Activated CD8-positive, alpha-beta memory T cell treated with anti-CD3 and anti-CD28 coated beads, Interleukin-2, amount 10 ng/mL, durations not matched to agents 7 days and 5 days (primary cell): Measurements from ENCODE around the gene IKZF1. TPM values are rescaled to one million over a fixed set of nuclear protein-coding genes. Genes with fewer than 3 reads are reported as not detected.

Experiments
- ATAC-seq: fragments of 150-1000 bp; cut with Tn5 transposase; one replicate; pipeline ENCODE4 v1.10.0; 2021; ENCODE audit warnings: moderate library complexity
- CTCF ChIA-PET: fragments of 350-600 bp; sonication (Branson Sonifier 250); formaldehyde crosslinking; loops from one replicate; lab custom pipeline; 2021; ENCODE audit warnings: antibody characterized with exemption; lab: Charles Lee
- DNase-seq: peaks from one replicate; pipeline ENCODE4 v3.0.0-alpha.2; 2020
- H3K27ac Mint-ChIP-seq: one replicate; pipeline ENCODE4 v1.8.0; 2021; ENCODE audit warnings: mild to moderate bottlenecking, mixed read lengths
- H3K27me3 Mint-ChIP-seq: one replicate; pipeline ENCODE4 v1.8.0; 2021; ENCODE audit warnings: mixed read lengths
- H3K36me3 Mint-ChIP-seq: one replicate; pipeline ENCODE4 v1.8.0; 2021; ENCODE audit warnings: mild to moderate bottlenecking, mixed read lengths
- H3K4me1 Mint-ChIP-seq: one replicate; pipeline ENCODE4 v1.8.0; 2021; ENCODE audit warnings: mixed read lengths
- H3K4me3 Mint-ChIP-seq: one replicate; pipeline ENCODE4 v1.8.0; 2021; ENCODE audit warnings: mild to moderate bottlenecking, moderate library complexity, mixed read lengths
- H3K9me3 Mint-ChIP-seq: one replicate; pipeline ENCODE4 v1.8.0; 2022; ENCODE audit warnings: low read depth, mixed read lengths
- total RNA-seq, 2 experiments: library from RNA; stranded (reverse); gene quantifications; one replicate each; pipeline ENCODE4 v1.2.3, GENCODE V29; 2021

The IKZF1 gene
- total RNA-seq, 2 experiments from 2014 or later: 348 to 374 TPM

DNA sequence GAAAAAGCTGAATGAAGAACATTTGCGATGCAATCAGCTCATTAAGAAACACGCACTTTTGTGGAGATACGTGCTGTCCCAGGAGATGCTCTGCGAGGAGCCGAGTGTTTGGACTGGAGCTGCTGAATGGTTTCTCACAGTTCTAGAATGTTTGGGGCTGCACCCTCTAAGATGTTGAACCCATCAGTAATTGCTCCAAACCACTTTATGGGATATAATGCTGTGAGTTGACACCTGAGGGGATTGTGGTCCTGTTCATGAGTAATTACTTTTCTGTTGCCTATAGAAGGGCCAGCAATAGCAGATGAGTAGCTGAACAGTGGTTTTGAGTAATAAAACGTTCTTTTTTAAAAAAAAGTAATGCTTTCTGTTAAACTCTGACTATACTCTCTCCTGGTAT is 63.1 kb downstream of the IKZF1 start:
- Mint-ChIP-seq H3K27me3 (no peaks in the 10 kb centered on the region), H3K4me1 (peaks cover 95% of the 10 kb centered on the region), H3K4me3 (peak overlapping the region; percentile 58), H3K9me3 (no peaks in the 10 kb centered on the region), H3K27ac (peak overlapping the region; percentile 85), H3K36me3 (peaks cover 81% of the 10 kb centered on the region)
- ATAC-seq: peak; percentile 29
- CTCF ChIA-PET: interaction anchor here (1.0 to 12.2 kb wide), 22 partner anchors 9 to 275 kb away, joined by 3 to 207 read pairs (median 7); partner anchors contain the start of gene ZPBP
- DNase-seq: no peak

GRCh38 chr7:50368366-50368765 is 63.9 kb downstream of the IKZF1 start:
- CTCF ChIA-PET: interaction anchor here (0.7 to 12.2 kb wide), 27 partner anchors 10 to 276 kb away, joined by 3 to 207 read pairs (median 5); partner anchors contain the start of gene ZPBP
- no peak for DNase-seq
- peaks cover 95% of the 10 kb centered on the region for H3K4me1 Mint-ChIP-seq
- H3K27ac Mint-ChIP-seq: peak overlapping the region; percentile 85
- H3K4me3 Mint-ChIP-seq: peak overlapping the region; percentile 58
- ATAC-seq: peak; percentile 26
- H3K9me3 Mint-ChIP-seq: no peaks in the 10 kb centered on the region
- H3K27me3 Mint-ChIP-seq: no peaks in the 10 kb centered on the region
- peaks cover 81% of the 10 kb centered on the region for H3K36me3 Mint-ChIP-seq

DNA sequence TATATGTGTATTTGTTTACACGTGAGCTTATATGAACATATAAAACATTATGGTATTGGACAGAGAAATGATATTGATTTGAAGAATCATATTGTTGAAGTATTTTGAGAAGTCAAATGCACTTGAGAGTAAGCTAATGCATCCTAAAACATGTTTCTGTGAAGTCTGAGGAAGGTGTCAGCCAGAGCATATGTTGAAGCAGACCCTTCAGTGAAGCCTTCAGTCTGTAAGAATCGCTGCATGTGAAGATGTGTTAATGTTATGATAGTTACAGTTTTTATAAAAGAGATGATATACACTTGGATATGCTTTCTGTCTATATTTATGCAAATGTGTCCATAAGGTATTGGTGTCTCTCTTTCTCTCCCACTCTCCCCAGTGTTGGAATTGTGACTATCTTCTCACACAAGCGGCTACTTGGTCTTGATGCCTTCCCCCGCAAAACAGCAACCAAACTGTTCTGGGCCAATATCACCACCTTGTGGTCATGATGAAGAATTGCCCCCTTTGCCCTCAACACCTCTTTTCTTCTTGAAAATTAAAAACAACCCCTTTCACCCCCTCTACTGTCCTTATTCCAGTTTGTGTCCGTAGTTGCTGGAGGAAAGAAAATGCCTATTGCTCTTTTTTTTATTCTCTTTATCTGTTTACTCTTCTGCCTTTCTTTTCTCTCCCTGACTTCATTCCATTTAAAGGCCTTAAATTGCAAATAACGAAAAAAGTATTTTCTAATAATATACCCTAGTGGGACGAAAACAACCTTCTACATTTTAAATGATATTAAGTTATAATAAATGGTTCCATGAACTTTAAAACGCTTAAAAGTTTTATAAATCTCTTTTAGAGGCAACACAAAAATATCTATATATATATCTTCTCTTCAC is 64.9 kb downstream of the IKZF1 start:
- H3K36me3 Mint-ChIP-seq: peaks cover 83% of the 10 kb centered on the region
- ATAC-seq: peak; percentile 20
- CTCF ChIA-PET: interaction anchor here (0.7 to 12.2 kb wide), 25 partner anchors 10 to 277 kb away, joined by 3 to 207 read pairs (median 7); partner anchors contain the start of gene ZPBP
- no peaks in the 10 kb centered on the region for H3K9me3 Mint-ChIP-seq
- H3K27ac Mint-ChIP-seq: peak overlapping the region; percentile 85
- H3K4me1 Mint-ChIP-seq: peaks cover 94% of the 10 kb centered on the region
- H3K4me3 Mint-ChIP-seq: peak overlapping the region; percentile 18
- no peaks in the 10 kb centered on the region for H3K27me3 Mint-ChIP-seq
- peak; percentile 73 for DNase-seq

DNA sequence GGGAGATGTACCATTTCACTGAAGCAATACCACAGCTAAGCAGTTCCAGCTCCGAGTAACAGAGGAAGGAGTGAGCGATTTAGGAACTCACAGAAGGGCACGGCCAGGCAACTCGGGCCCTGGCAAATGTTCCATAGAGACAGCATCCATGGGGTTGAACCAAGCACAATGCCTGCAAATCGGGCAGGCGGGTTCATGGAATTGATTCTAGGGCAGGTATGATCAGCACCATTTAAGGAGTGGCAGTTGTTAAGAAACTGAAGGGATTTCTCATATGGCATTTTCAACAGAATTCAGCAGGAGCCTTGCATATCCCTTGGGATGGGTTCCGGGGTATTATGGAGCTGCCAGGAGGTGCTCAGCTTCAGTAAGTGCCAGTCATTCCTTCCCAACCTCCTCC is 66.4 kb downstream of the IKZF1 start:
- no peaks in the 10 kb centered on the region for H3K27me3 Mint-ChIP-seq
- H3K4me3 Mint-ChIP-seq: no peak overlapping the region
- DNase-seq: no peak

GRCh38 chr7:50371551-50372021 is 67.1 kb downstream of the IKZF1 start:
- Mint-ChIP-seq H3K27ac (peak overlapping the region; percentile 82), H3K4me3 (no peak overlapping the region), H3K27me3 (no peaks in the 10 kb centered on the region), H3K36me3 (peaks cover 81% of the 10 kb centered on the region), H3K4me1 (peaks cover 88% of the 10 kb centered on the region), H3K9me3 (no peaks in the 10 kb centered on the region)
- ATAC-seq (no peak), DNase-seq (no peak)
- CTCF ChIA-PET: interaction anchor here (1.5 to 11.4 kb wide), 3 partner anchors 20 to 168 kb away, joined by 4 to 170 read pairs (median 30); no protein-coding TSS in a partner anchor

More for the DNA sequence above, 66.4 kb downstream of the IKZF1 start:
- no peak for ATAC-seq
- CTCF ChIA-PET: interaction anchor here (1.0 to 11.4 kb wide), 7 partner anchors 11 to 167 kb away, joined by 3 to 170 read pairs (median 4); no protein-coding TSS in a partner anchor
- H3K9me3 Mint-ChIP-seq: no peaks in the 10 kb centered on the region
- peak overlapping the region; percentile 82 for H3K27ac Mint-ChIP-seq
- peaks cover 82% of the 10 kb centered on the region for H3K36me3 Mint-ChIP-seq
- peaks cover 90% of the 10 kb centered on the region for H3K4me1 Mint-ChIP-seq

DNA sequence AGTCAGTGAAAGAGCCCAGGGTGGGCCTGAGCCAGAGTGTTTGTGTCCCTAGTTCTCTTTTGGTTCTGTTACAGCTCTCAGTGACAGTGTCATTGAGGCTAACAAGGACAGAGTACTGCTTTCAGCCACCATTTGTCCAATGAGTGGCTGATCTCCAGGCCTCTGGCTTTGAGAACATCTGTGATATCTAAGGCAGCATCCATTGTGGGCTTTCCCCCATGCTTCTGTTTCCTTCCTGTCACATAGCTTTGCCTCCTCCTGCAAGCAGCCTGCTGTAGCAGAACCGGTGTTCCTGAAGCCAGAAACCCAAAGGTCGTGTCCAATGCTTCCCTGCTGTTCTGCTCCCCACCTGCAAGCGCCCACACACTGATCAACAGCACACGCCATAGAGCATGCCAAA is 68.4 kb downstream of the IKZF1 start:
- DNase-seq (no peak), ATAC-seq (no peak)
- Mint-ChIP-seq H3K27ac (peak overlapping the region; percentile 82), H3K4me1 (peaks cover 81% of the 10 kb centered on the region), H3K9me3 (no peaks in the 10 kb centered on the region), H3K27me3 (no peaks in the 10 kb centered on the region), H3K4me3 (no peak overlapping the region), H3K36me3 (peaks cover 86% of the 10 kb centered on the region)
- CTCF ChIA-PET: interaction anchor here (5.1 kb wide), 1 partner anchor 167 kb away, joined by 30 read pairs; no protein-coding TSS in a partner anchor

- Mint-ChIP-seq H3K4me3 (no peak overlapping the region), H3K36me3 (peaks cover 79% of the 10 kb centered on the region), H3K27ac (peak overlapping the region; percentile 13), H3K4me1 (peaks cover 68% of the 10 kb centered on the region), H3K27me3 (no peaks in the 10 kb centered on the region), H3K9me3 (no peaks in the 10 kb centered on the region)
- ATAC-seq (no peak), DNase-seq (no peak)
- CTCF ChIA-PET: interaction anchor here (5.1 kb wide), 1 partner anchor 171 kb away, joined by 30 read pairs; no protein-coding TSS in a partner anchor
These were observed 71.7 kb downstream of the IKZF1 start for GRCh38 chr7:50376056-50376820.

- CTCF ChIA-PET: no interaction called here
- Mint-ChIP-seq H3K9me3 (no peaks in the 10 kb centered on the region), H3K27ac (peak overlapping the region; percentile 53), H3K4me1 (peaks cover 59% of the 10 kb centered on the region), H3K27me3 (no peaks in the 10 kb centered on the region), H3K4me3 (no peak overlapping the region), H3K36me3 (peaks cover 77% of the 10 kb centered on the region)
- DNase-seq (no peak), ATAC-seq (no peak)
These were observed 72.8 kb downstream of the IKZF1 start for GRCh38 chr7:50377356-50377755.

GRCh38 chr7:50379082-50379481 is 74.6 kb downstream of the IKZF1 start:
- peaks cover 54% of the 10 kb centered on the region for H3K4me1 Mint-ChIP-seq
- H3K4me3 Mint-ChIP-seq: no peak overlapping the region
- no peak for ATAC-seq
- no peak for DNase-seq
- CTCF ChIA-PET: interaction anchor here (0.9 kb wide), 1 partner anchor 10 kb away, joined by 3 read pairs; no protein-coding TSS in a partner anchor
- peak overlapping the region; percentile 50 for H3K27ac Mint-ChIP-seq
- H3K36me3 Mint-ChIP-seq: peaks cover 78% of the 10 kb centered on the region
- no peaks in the 10 kb centered on the region for H3K9me3 Mint-ChIP-seq
- H3K27me3 Mint-ChIP-seq: no peaks in the 10 kb centered on the region

- H3K4me1 Mint-ChIP-seq: peaks cover 53% of the 10 kb centered on the region
- no peak overlapping the region for H3K4me3 Mint-ChIP-seq
- DNase-seq (no peak), ATAC-seq (no peak)
- CTCF ChIA-PET: interaction anchor here (0.9 to 2.4 kb wide), 2 partner anchors 11 kb away, joined by 3 to 7 read pairs; no protein-coding TSS in a partner anchor
- H3K36me3 Mint-ChIP-seq: peaks cover 78% of the 10 kb centered on the region
- H3K9me3 Mint-ChIP-seq: no peaks in the 10 kb centered on the region
- peak overlapping the region; percentile 50 for H3K27ac Mint-ChIP-seq
- no peaks in the 10 kb centered on the region for H3K27me3 Mint-ChIP-seq
These were observed 75.0 kb downstream of the IKZF1 start for GRCh38 chr7:50379539-50379938.

DNA sequence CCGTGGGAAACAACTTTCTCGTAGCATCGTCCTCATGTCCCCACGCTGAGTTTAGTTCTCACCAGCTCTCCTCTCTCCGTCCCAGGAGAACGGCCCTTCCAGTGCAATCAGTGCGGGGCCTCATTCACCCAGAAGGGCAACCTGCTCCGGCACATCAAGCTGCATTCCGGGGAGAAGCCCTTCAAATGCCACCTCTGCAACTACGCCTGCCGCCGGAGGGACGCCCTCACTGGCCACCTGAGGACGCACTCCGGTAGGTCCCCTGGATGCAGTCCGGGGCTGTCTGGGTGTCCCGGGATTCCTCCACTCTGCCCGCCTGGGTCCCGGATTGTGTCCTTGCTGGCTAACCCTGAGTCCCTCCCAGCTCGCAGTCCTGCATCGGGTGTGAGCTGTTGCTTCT is 77.9 kb downstream of the IKZF1 start:
- Mint-ChIP-seq H3K36me3 (peaks cover 73% of the 10 kb centered on the region), H3K4me3 (no peak overlapping the region), H3K27me3 (no peaks in the 10 kb centered on the region), H3K4me1 (peaks cover 39% of the 10 kb centered on the region), H3K27ac (no peak overlapping the region), H3K9me3 (no peaks in the 10 kb centered on the region)
- CTCF ChIA-PET: interaction anchor here (1.1 kb wide), 1 partner anchor 177 kb away, joined by 3 read pairs; no protein-coding TSS in a partner anchor
- ATAC-seq (no peak), DNase-seq (no peak)

DNA sequence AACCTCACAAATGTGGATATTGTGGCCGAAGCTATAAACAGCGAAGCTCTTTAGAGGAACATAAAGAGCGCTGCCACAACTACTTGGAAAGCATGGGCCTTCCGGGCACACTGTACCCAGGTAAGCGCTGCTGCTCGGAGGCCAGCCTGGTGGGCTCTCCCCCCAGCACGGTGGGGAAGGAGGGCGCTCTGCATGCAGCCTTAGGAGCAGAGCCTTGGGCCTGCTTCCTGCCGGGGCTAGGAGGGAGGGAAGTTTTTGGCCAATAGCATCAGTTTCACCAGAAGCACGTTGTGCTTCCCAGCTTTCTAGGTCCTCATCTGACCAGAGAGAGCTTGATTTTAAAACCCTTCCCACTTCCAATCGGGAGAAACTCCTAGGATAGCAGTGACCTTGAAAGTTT is 82.8 kb downstream of the IKZF1 start:
- ATAC-seq (no peak), DNase-seq (no peak)
- Mint-ChIP-seq H3K4me1 (peaks cover 55% of the 10 kb centered on the region), H3K27me3 (no peaks in the 10 kb centered on the region), H3K27ac (no peak overlapping the region), H3K4me3 (no peak overlapping the region), H3K36me3 (peaks cover 80% of the 10 kb centered on the region), H3K9me3 (no peaks in the 10 kb centered on the region)
- CTCF ChIA-PET: interaction anchor here (1.3 kb wide), 2 partner anchors 9 to 14 kb away, joined by 3 to 4 read pairs; no protein-coding TSS in a partner anchor
